ENCODE results near the gene MAP3K2.

MAP3K2 gene

DNA sequence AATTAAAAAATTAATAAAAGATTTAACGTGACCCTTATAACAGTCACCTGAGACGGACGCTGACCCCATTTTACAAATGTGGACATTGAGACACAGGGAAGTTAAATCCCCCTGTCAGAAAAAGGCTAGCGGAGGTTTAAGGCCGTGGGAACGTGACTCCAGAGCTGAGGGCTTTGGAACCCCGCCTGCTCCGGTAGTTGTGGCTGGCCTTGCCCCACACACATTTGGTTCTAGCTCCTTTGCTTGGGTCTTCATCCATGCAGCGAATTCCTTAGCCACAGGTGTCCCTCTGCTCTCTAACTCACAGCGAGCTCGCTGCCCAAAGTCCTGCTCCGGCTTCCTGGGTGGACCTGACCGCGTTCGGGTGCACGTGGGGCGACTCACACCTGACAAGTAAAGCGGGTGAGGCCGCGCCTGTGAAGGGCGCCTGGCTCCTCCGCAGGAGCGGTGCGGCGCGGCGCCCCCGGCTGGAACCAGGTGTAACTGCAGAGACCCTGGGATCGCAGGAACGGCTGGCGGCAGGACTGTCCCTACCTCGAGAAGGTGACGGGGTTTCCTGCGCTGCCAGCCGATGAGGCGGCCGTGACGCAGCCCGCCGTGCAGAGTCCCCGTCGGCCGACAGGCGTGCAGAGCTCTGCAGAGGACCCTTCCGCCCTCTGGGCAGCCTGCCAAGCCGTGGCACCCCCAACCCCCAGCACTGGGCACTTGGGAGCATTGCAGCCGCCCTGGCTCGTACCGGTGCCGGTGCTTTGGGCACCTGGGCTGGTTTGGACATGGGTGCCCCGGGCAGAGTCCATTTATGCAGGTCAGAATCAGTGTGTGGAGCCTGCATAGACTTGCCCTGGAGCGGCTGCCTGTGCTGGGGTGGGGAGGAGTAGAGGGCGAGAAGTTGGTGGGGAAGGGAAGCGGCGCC lies 28.1 kb upstream of the MAP3K2 start:
- TF ChIP-seq, protein P1, sequence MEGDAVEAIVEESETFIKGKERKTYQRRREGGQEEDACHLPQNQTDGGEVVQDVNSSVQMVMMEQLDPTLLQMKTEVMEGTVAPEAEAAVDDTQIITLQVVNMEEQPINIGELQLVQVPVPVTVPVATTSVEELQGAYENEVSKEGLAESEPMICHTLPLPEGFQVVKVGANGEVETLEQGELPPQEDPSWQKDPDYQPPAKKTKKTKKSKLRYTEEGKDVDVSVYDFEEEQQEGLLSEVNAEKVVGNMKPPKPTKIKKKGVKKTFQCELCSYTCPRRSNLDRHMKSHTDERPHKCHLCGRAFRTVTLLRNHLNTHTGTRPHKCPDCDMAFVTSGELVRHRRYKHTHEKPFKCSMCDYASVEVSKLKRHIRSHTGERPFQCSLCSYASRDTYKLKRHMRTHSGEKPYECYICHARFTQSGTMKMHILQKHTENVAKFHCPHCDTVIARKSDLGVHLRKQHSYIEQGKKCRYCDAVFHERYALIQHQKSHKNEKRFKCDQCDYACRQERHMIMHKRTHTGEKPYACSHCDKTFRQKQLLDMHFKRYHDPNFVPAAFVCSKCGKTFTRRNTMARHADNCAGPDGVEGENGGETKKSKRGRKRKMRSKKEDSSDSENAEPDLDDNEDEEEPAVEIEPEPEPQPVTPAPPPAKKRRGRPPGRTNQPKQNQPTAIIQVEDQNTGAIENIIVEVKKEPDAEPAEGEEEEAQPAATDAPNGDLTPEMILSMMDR (IDR thresholded peaks at IDR 0.05; ENCODE audit: low read depth, low read length) = peak; percentile 28
- DNase-seq (ENCODE audit: low read depth in 2 of 2) = no peak
- peak overlapping the region; percentile 21 to 26 for H3K4me3 ChIP-seq (replicated peaks in 1 of 2; ENCODE audit: low read depth in 2 of 2, low read length in 2 of 2)

DNA sequence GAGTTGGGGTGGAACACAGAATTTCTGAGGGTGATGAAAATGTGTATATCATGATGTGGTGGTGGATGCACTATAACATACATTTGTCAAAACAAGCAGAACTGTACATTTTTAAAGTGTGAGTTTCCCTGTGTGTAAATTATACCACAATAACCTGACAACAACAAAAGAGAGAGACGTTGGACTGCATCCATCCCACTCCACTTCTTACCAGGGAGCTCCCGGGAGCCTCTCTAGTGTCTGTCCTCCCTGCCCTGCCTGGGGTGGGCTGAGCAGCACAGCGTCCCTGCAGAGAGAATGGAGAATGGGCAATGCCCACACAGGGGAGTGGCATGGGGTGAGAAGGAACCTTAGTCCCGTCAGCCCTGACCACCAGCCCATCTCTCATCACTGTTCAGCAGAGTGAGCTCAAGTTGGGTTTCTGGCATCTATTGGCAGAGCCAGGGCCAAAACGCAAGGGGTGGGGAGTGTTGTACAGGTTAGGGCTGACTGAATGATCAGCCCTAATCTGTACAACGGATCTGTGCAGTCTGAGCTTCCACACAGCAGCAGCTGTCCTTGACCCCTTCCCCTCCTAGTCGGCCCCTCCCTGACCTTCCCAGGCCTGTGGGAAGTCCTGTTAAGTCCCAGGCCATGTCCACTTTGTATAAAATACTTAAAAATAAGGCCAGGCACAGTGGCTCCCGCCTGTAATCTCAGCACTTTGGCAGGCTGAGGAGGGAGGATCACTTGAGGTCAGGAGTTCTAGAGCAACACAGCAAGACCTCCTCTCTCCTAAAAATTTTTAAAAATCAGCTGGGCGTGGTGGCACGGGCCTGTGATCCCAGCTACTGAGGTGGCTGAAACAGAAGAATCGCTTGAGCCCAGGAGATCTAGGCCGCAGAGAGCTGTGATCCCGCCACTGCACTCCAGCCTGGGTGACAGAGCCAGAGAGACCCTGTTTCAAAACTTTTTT lies 27.1 kb upstream of the MAP3K2 start:
- no peak for DNase-seq (ENCODE audit: low read depth in 2 of 2)
- H3K4me3 ChIP-seq (replicated peaks in 1 of 2; ENCODE audit: low read depth in 2 of 2, low read length in 2 of 2) = no peak overlapping the region
- TF ChIP-seq, protein P1 (IDR thresholded peaks at IDR 0.05; ENCODE audit: low read depth, low read length) = no peak

DNA sequence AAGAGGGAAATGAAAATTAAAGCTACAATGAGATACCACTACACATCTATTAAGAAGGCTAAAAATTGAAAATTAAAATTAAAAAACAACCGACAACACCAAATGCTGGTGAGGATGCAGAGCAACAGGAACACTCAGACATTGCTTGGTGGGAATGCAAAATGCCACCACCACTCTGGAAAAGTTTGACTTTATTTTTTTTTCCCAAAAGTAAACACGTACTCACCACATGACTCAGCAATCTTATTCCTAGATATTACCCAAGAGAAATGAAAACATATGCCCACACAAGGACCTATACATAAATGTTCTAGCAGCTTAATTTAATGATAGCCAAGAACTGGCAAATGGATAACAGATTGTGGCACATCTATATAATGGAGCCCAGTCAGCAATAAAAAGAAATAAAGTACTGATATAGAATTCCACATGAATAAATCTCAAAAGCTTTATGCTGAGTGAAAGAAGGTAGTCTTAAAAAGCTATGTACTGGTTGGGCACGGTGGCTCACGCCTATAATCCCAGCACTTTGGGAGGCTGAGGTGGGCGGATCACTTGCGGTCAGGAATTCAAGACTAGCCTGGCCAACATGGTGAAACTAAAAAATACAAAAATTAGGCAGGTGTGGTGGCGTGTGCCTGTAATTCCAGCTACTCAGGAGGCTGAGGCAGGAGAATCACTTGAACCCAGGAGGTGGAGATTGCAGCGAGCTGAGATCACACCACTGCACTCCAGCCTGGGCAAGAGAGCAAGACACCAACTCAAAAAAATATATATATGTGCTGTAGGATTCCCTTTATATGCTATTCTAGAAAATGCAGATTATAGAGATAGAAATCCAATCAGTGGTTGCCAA lies 26.2 kb upstream of the MAP3K2 start:
- H3K4me3 ChIP-seq (replicated peaks in 1 of 2; ENCODE audit: low read depth in 2 of 2, low read length in 2 of 2) = no peak overlapping the region
- TF ChIP-seq, protein P1 (IDR thresholded peaks at IDR 0.05; ENCODE audit: low read depth, low read length) = no peak
- DNase-seq (ENCODE audit: low read depth in 2 of 2) = peak; percentile 57 to 76

DNA sequence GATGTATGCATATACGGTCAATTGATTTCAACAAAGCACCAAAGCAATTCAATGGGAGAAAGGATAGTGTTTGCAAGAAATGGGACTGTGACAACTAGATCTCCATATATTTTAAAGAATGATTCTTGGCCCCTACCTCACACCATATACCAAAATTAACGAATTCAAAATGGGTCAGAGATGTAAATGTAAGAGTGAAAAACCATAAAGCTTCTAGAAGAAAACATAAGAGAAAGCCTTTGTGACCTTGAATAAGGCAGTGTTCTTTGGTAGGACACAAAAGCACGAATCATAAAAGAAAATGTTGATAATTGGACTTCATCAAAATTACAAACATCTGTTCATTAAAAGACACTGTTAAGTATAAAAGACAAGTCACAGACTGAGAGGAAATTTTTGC lies 25.4 kb upstream of the MAP3K2 start:
- TF ChIP-seq, protein P1 (IDR thresholded peaks at IDR 0.05; ENCODE audit: low read depth, low read length) = no peak
- no peak overlapping the region for H3K4me3 ChIP-seq (replicated peaks in 1 of 2; ENCODE audit: low read depth in 2 of 2, low read length in 2 of 2)
- no peak for DNase-seq (ENCODE audit: low read depth in 2 of 2)

DNA sequence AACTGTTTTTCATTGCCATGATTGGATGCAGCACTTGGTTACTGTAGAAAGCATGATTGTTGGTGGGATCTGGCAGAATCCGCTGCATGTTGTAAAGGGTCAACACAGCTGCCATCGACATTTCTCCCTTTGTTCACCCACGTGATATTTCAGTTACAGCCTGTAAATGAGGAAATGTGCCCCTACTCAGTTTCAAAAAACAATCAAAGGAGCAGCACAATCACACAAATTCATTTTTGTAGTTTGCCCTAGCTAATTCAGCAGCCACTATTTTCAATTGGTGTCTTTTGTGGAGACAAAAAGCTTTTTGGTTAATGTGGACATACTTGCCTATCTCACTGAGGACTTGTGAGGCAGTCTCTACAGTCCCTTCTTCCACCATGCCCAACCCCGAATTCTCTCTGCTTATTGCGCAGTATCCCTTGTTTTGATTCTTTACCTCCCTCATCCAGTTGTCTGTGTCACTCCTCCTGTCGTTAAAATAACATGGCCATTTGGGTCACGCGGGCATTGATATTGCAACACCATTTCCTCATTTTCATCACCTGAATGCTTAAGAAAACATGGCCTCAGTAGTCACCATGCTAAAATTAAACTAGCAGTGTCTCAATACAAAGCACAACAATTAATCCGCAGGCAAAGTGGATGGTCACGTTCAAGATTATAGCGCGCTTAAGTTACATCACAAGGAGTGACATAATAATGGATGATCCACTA lies 24.0 kb upstream of the MAP3K2 start:
- peak in 1 of 2 donors; percentile 60 for DNase-seq (ENCODE audit: low read depth in 2 of 2)
- H3K4me3 ChIP-seq (replicated peaks in 1 of 2; ENCODE audit: low read depth in 2 of 2, low read length in 2 of 2) = no peak overlapping the region
- TF ChIP-seq, protein P1 (IDR thresholded peaks at IDR 0.05; ENCODE audit: low read depth, low read length) = no peak
